ENCODE data around the gene RBMS1.

- TF ChIP-seq, protein P1, sequence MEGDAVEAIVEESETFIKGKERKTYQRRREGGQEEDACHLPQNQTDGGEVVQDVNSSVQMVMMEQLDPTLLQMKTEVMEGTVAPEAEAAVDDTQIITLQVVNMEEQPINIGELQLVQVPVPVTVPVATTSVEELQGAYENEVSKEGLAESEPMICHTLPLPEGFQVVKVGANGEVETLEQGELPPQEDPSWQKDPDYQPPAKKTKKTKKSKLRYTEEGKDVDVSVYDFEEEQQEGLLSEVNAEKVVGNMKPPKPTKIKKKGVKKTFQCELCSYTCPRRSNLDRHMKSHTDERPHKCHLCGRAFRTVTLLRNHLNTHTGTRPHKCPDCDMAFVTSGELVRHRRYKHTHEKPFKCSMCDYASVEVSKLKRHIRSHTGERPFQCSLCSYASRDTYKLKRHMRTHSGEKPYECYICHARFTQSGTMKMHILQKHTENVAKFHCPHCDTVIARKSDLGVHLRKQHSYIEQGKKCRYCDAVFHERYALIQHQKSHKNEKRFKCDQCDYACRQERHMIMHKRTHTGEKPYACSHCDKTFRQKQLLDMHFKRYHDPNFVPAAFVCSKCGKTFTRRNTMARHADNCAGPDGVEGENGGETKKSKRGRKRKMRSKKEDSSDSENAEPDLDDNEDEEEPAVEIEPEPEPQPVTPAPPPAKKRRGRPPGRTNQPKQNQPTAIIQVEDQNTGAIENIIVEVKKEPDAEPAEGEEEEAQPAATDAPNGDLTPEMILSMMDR (conservative IDR thresholded peaks at IDR 0.05; ENCODE audit: low read depth, low read length): no peak
- no peak for TF ChIP-seq EZH2 (IDR thresholded peaks at IDR 0.05; ENCODE audit: low read length, unreplicated experiment)
- TF ChIP-seq EZH2phosphoT487 (IDR thresholded peaks at IDR 0.05; ENCODE audit: borderline replicate concordance, low read length): no peak
Measured at GRCh38 chr2:160522951-160523710, 29.5 kb upstream of the RBMS1 start.
